ENCODE measurements around the gene MAP2K2.
"Not testable (repeated sequence)": the region's sequence is repeated elsewhere in the genome, so short reads cannot be mapped to it uniquely, and the experiment has no call there.

The MAP2K2 gene

GRCh38 chr19:4123615-4124568 lies at the start of gene MAP2K2:
MAP2K2 (minus strand) TSS chr19:4124122; CDS start chr19:4123875, 247 bp downstream.
- peak; percentile 93 for DNase-seq

DNA sequence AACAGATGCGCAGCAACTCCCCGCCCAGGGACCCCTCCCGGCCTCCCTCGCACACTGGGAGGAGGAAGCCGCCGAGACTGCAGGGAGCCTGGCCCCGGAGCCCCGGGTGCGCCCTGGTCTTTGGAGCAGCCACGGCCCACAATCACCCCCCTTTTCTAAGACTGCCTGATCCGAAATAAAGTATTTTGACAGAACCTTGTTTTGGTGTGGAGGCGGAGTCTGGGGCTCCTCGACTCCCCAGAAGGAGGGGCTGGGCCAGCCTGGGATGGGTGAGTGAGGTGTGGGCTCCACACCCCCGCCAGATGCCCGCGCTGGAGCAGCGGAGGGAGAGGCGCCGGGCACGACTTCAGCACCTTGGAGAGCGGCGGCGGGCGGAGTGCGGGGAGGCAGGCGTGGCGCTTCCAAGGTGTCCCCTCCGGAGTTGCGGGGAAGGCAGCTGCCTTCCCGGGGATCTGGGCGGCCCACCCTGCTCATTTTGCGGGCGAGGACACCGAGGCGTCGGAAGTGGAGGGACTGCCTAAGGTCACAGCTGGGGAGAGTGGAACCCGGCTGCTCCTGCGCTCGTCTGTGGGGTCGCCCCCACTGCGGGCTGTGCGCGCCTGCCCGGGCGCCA lies 49.0 kb upstream of the MAP2K2 start:
- peak; percentile 33 for DNase-seq

DNA sequence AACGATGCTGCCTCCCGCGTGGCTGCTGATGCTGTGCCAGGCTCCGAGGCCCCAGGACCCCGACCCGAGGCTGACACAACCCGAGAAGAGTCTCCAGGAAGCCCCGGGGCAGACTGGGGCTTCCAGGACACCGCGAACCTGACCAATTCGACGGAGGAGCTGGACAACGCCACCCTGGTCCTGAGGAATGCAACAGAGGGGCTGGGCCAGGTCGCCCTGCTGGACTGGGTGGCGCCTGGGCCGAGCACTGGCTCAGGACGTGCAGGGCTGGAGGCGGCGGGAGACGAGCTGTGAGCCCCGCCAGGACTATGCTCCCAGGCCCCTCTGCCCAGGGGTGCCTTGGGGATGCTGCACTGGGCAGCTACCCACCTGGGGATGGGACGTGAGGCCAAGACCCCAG lies 47.8 kb upstream of the MAP2K2 start:
- DNase-seq, result no peak

DNA sequence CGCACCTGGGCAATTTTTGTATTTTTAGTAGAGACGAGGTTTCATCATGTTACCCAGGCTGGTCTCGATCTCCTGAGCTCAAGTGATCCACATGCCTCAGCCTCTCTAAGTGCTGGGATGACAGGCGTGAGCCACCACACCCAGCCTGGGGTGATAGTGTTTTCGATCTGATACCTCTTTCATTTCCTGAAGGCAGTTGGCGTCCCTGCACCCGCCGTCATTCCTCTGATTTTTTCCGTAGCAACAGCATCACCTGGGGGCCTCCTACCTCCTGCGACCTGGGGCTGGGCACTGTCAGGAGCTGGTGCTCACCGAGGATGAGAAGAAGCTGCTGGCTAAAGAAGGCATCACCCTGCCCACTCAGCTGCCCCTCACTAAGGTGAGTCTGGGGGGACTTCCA lies 40.3 kb upstream of the MAP2K2 start:
- DNase-seq, result no peak

DNA sequence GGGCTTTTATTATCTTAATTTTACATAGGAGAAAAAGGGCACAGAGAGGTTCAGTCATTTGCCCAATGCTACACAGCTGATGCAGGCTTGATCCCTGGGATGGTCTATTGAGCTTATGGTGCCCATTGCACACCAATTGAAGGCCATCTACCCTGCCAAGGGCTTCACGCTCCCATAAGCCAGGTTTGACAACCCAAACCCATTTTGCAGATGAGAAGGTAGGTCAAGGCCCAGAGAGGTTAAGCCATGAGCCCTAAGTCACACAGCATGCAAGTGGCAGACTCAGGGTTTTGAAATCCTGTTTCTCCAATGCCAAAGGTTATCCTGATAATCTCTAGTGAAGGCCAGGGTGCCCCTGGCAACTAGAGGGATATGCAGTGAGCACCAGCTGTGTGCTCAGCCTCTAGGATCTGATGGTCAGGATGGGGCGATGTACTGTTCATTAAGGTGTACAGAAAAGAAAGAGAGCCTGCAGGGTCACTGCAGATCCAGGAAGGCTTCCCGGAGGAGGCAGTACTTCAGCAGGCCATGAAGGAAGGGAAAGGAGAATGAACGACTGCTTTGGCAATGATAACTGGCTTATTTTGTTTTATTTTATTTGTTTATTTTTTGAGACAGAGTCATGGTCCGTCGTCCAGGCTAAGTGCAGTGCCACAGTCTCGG lies 37.6 kb upstream of the MAP2K2 start:
- DNase-seq, result no peak

DNA sequence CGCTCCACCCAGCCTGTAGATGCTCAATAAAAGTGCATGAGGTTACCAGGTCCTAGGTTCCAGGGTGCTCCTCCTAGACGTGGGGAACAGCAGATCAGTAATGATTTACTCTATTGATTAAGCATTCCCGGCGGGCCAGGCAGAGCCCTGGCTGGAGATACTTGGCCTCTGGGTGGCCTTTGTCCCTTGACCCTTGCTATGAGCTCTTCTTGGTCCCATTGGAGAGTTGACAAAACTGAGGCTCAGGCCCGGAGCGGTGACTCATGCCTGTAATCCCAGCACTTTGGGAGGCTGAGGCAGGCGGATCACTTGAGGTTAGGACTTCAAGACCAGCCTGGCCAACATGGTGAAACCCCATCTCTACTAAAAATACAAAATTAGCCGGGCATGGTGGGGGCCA lies 34.0 kb upstream of the MAP2K2 start:
- not testable (repeated sequence) for DNase-seq

GRCh38 chr19:4157164-4157563 lies 33.2 kb upstream of the MAP2K2 start:
- no peak for DNase-seq

DNA sequence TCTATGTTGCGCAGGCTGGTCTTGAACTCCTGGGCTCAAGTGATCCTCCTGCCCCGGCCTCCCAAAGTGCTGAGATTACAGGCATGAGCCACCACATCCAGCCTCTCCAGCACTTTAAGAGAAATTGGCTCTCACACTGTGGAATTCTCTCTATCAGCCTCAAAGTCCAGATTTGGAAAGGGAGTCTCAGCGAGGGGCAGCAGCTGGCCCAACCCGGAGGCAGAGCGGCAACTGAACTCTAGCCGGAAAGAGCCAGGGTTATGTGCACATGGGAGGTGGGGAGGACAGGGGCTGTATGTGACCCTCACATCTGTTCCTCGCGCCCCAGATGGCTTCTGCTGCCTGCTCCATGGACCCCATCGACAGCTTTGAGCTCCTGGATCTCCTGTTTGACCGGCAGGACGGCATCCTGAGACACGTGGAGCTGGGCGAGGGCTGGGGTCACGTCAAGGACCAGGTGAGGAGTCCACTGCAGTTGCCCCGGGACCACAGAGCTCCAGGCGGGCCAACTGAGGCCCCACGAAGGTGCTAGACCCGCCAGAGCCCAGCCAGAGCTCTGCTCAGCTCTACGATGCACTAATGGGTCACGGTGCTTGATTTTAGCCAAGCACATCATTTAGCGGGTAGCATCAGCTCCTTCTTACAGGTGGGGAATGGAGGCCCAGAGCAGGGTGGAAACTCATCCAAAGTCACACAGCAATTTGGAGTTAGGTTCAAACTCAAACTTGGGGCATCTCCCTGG lies 30.8 kb upstream of the MAP2K2 start:
- DNase-seq, result no peak

GRCh38 chr19:4152241-4152998 lies 28.5 kb upstream of the MAP2K2 start:
- DNase-seq, result no peak

DNA sequence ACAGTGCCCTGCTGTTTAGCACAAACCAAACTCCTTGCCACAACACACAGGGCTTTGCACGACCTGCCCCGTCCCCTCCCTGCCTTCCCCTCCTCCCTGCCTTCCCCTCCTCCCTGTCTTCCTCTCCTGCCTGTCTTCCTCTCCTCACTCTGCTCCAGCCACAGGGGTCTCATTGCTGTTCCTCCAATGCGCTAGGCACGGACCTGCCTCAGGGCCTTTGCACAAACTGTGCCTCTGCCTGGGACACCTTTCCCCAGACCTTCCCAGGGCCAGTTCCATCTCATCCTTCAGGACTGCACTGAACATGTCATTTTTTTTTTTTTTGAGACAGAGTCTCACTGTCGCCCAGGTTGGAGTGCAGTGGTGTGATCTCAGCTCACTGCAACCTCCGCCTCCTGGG lies 27.7 kb upstream of the MAP2K2 start:
- no peak for DNase-seq

DNA sequence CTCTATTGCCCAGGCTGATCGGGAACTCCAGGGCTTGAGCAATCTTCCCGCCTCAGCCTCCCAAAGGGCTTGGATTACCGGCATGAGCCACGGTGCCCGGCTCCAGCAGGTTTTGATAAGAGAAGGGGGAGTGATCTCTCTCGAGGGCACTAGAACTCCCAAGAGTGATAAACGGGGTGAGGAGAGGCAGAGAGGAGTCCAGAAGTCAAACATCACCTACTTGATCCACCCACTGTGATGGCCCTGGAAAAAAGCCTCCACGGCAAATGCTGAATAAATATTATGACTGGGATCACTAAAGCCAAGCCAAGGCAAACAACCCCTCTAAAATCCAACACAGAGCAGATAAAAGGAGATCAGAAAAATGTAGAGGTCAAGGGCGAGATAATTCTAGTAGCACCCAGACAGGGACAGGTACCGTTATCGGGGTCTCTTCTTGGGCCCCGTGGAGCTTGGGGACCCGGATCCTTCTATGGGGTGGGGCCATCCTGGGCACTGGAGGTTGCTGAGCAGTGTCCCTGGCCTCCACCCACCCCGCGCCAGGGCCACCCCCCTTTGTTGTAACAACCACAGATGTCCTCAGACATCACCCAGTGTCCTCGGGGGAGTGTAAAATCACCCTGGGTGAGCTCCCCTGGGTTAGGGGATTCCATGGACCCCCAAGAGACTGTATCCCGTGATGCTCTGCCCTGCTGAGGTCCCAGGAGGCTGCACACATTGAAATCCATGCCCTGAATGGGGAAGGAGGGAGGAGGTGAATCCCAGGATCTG lies 25.8 kb upstream of the MAP2K2 start:
- DNase-seq, result no peak

- no peak for DNase-seq
Measured at GRCh38 chr19:4144666-4145249, 20.8 kb upstream of the MAP2K2 start.

- not testable (repeated sequence) for DNase-seq
Measured at GRCh38 chr19:4142916-4143315, 19.0 kb upstream of the MAP2K2 start.

DNA sequence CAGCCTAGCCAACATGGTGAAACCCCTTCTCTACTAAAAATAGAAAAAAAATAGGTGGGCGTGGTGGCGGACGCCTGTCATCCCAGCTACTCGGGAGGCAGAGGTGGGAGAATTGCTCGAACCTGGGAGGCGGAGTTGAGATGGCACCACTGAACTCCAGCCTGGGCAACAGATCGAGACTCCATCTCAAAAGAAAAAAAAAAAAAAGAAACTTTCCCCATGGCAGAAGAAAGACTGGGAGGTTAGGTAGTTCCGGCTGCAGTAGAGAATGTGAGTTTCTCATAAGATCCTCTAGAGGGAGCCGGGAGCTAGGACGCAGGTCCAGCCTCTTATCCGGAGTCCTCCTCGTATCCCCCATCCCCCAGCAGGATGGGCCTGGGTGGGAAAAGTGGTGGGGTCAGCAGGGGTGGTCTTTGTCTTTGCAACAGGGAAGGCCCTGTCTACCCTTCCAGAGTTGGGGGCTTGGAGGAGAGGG lies 16.4 kb upstream of the MAP2K2 start:
- DNase-seq, result peak; percentile 38

GRCh38 chr19:4139614-4140236 lies 15.8 kb upstream of the MAP2K2 start:
- DNase-seq, result peak; percentile 78

DNA sequence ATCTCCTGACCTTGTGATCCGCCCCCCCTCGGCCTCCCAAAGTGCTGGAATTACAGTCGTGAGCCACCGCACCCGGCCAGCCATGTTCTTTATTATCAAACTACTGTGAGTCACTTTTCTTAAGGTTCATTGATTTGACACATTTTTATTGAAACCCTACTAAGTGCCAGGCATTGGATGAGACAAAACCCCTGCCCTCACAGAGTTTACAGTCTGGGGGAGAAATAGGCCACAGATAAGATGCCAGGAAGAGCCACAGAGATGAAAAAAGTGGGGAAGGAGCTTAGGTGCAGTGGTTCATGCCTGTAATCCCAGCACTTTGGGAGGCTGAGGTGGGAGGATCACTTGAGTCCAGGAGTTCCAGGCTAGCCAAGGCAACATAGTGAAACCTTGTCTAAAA lies 14.5 kb upstream of the MAP2K2 start:
- DNase-seq, result no peak

- no peak for DNase-seq
Measured at GRCh38 chr19:4136680-4137088, 12.8 kb upstream of the MAP2K2 start.

DNA sequence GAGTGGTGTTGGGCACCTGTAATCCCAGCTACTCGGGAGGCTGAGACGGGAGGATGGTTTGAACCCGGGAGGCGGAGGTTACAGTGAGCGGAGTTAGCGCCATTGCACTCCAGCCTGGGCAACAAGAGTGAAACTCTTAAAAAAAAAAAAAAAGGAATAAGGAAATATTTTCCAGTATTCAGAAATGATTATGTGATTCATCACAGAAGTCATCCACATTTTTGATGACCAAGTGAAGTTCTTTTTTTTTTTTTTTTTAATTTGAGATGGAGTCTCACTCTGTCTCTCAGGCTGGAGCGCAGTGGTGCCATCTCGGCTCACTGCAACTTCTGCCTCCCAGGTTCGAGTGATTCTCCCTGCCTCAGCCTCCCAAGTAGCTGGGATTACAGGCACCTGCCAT lies 11.5 kb upstream of the MAP2K2 start:
- DNase-seq, result not testable (repeated sequence)

DNA sequence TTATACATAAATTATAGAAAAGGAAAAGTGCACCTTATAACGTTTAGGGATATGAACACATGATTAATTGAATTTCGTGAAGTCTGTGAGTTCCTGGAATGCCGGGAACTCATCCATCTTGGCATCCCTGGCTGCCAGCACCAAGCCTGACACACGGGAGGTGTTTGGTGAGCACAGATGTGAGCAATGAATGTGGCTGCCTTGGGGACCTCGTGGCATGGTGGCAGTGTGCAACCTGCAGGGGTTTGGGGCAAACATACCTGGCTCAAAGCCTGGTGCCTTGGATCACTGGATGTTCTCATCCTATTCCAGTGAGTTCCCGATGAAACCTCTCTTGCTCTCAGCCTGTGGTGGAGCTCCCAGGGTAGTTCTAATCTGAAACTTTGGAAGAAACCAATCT lies 10.4 kb upstream of the MAP2K2 start:
- no peak for DNase-seq

- no peak for DNase-seq
Measured at GRCh38 chr19:4130744-4131438, 7.0 kb upstream of the MAP2K2 start.

Data from CD4-positive, alpha-beta T cell treated with Interleukin-4 for 4 hours (primary cell).